ENCODE results near the gene PPARA. TPM values are rescaled to one million over a fixed set of nuclear protein-coding genes. Genes with fewer than 3 reads are reported as not detected.
A peak's percentile ranks its signal among the peaks of the same experiment; 100 is the strongest.

The PPARA gene
- total and polyA plus RNA-seq, 7 donors = 11.0 to 55.8 (median 37.3) TPM

DNA sequence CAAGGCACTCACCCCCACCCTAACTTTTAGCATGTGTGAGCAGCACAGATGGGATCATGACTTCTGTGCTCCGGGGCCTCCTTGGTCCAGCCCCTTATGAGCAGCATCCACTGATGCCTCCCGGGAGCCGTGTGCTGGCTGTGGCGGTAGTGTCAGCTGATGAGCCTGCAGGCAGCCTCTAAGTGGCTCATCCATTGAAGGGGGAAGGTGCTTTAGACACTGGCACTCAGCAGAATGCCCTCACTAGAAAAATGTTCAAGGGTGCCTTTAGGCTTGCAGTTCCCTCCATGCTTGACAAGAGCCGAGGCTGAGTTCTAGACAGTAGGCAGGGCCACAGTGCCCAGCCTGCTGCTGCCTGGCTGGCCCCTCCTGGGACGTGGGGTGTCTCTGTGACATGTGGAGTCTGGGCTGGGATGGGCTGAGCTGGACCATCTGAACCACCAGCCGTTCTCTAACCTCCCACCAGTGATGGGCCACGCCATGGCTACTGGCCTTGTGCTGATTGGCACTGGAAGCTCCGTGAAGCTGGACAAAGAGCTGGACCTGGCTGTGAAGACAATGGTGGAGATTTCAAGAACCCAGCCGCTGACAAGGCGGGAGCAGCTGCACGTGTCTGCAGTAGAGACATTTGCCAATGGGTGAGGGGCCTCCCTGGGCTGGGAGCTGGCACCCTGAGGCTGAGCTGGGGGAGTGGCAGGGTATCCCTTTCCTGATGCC lies 123.3 kb downstream of the PPARA start:
- H3K27ac ChIP-seq = no peak overlapping the region
- no peak overlapping the region for H3K4me3 ChIP-seq
- ATAC-seq (no peak), DNase-seq (peak in 1 of 2 donors; percentile 28)
- H3K4me1 ChIP-seq = peaks cover 14% of the 10 kb centered on the region
- H3K36me3 ChIP-seq (ENCODE audit: insufficient read depth in 1 of 2, low read depth in 1 of 2) = peaks cover 3 to 78% of the 10 kb centered on the region in 2 donors
- no peaks in the 10 kb centered on the region for H3K27me3 ChIP-seq (ENCODE audit: insufficient read depth in 3 of 3, low read length in 2 of 3)
- TF ChIP-seq, protein P1, sequence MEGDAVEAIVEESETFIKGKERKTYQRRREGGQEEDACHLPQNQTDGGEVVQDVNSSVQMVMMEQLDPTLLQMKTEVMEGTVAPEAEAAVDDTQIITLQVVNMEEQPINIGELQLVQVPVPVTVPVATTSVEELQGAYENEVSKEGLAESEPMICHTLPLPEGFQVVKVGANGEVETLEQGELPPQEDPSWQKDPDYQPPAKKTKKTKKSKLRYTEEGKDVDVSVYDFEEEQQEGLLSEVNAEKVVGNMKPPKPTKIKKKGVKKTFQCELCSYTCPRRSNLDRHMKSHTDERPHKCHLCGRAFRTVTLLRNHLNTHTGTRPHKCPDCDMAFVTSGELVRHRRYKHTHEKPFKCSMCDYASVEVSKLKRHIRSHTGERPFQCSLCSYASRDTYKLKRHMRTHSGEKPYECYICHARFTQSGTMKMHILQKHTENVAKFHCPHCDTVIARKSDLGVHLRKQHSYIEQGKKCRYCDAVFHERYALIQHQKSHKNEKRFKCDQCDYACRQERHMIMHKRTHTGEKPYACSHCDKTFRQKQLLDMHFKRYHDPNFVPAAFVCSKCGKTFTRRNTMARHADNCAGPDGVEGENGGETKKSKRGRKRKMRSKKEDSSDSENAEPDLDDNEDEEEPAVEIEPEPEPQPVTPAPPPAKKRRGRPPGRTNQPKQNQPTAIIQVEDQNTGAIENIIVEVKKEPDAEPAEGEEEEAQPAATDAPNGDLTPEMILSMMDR (IDR thresholded peaks at IDR 0.05) = no peak
- no peaks in the 10 kb centered on the region for H3K9me3 ChIP-seq
- 78 to 84% (median 83%) methylated on average over 12 of the region's 12 CpGs for WGBS, 3 donors
- intact Hi-C loops (cut with DNase I) = no loop called here

- no peak for ATAC-seq
- Histone ChIP-seq H3K27ac (no peak overlapping the region), H3K27me3 (ENCODE audit: insufficient read depth in 3 of 3, low read length in 2 of 3) (no peaks in the 10 kb centered on the region), H3K9me3 (no peaks in the 10 kb centered on the region), H3K36me3 (ENCODE audit: insufficient read depth in 1 of 2, low read depth in 1 of 2) (peaks cover 3 to 86% of the 10 kb centered on the region in 2 donors), H3K4me3 (no peak overlapping the region), H3K4me1 (peaks cover 12% of the 10 kb centered on the region)
- TF ChIP-seq, protein P1 (IDR thresholded peaks at IDR 0.05) = no peak
- peak in 1 of 2 donors; percentile 29 for DNase-seq
- intact Hi-C loops (cut with DNase I) = no loop called here
- 95 to 98% (median 96%) methylated on average over 8 of the region's 8 CpGs for WGBS, 3 donors
Measured at GRCh38 chr22:46274381-46274780, 124.1 kb downstream of the PPARA start.

GRCh38 chr22:46275455-46276122 lies 125.3 kb downstream of the PPARA start:
- H3K27ac ChIP-seq = no peak overlapping the region
- H3K9me3 ChIP-seq = no peaks in the 10 kb centered on the region
- peaks cover 3 to 91% of the 10 kb centered on the region in 2 donors for H3K36me3 ChIP-seq (ENCODE audit: insufficient read depth in 1 of 2, low read depth in 1 of 2)
- no peak for ATAC-seq
- no peak overlapping the region for H3K4me3 ChIP-seq
- intact Hi-C loops (cut with DNase I) = no loop called here
- peak in 1 of 2 donors; percentile 1 for DNase-seq
- TF ChIP-seq, protein P1 (IDR thresholded peaks at IDR 0.05) = no peak
- 67 to 73% (median 71%) methylated on average over 3 of the region's 3 CpGs for WGBS, 3 donors
- no peaks in the 10 kb centered on the region for H3K27me3 ChIP-seq (ENCODE audit: insufficient read depth in 3 of 3, low read length in 2 of 3)
- H3K4me1 ChIP-seq = peaks cover 18% of the 10 kb centered on the region

GRCh38 chr22:46276563-46276962 lies 126.2 kb downstream of the PPARA start:
- TF ChIP-seq, protein P1 (IDR thresholded peaks at IDR 0.05) = no peak
- DNase-seq = no peak
- H3K27me3 ChIP-seq (ENCODE audit: insufficient read depth in 3 of 3, low read length in 2 of 3) = no peaks in the 10 kb centered on the region
- no peak overlapping the region for H3K27ac ChIP-seq
- H3K4me1 ChIP-seq = peaks cover 19% of the 10 kb centered on the region
- H3K36me3 ChIP-seq (ENCODE audit: insufficient read depth in 1 of 2, low read depth in 1 of 2) = peaks cover 3 to 90% of the 10 kb centered on the region in 2 donors
- ATAC-seq = no peak
- 80 to 93% (median 86%) methylated on average over 7 of the region's 7 CpGs for WGBS, 3 donors
- no peaks in the 10 kb centered on the region for H3K9me3 ChIP-seq
- H3K4me3 ChIP-seq = no peak overlapping the region
- intact Hi-C loops (cut with DNase I) = no loop called here

Measured in psoas muscle (tissue), 8 donors.